ENCODE results near the gene ANKRD35.

Gene ANKRD35

GRCh38 chr1:145843031-145843430 lies 42.6 kb downstream of the ANKRD35 start:
- TF ChIP-seq, protein P1, sequence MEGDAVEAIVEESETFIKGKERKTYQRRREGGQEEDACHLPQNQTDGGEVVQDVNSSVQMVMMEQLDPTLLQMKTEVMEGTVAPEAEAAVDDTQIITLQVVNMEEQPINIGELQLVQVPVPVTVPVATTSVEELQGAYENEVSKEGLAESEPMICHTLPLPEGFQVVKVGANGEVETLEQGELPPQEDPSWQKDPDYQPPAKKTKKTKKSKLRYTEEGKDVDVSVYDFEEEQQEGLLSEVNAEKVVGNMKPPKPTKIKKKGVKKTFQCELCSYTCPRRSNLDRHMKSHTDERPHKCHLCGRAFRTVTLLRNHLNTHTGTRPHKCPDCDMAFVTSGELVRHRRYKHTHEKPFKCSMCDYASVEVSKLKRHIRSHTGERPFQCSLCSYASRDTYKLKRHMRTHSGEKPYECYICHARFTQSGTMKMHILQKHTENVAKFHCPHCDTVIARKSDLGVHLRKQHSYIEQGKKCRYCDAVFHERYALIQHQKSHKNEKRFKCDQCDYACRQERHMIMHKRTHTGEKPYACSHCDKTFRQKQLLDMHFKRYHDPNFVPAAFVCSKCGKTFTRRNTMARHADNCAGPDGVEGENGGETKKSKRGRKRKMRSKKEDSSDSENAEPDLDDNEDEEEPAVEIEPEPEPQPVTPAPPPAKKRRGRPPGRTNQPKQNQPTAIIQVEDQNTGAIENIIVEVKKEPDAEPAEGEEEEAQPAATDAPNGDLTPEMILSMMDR (IDR thresholded peaks at IDR 0.05): no peak

- TF ChIP-seq, protein P1 (IDR thresholded peaks at IDR 0.05): no peak
These were observed 48.0 kb downstream of the ANKRD35 start for GRCh38 chr1:145837656-145838055.

DNA sequence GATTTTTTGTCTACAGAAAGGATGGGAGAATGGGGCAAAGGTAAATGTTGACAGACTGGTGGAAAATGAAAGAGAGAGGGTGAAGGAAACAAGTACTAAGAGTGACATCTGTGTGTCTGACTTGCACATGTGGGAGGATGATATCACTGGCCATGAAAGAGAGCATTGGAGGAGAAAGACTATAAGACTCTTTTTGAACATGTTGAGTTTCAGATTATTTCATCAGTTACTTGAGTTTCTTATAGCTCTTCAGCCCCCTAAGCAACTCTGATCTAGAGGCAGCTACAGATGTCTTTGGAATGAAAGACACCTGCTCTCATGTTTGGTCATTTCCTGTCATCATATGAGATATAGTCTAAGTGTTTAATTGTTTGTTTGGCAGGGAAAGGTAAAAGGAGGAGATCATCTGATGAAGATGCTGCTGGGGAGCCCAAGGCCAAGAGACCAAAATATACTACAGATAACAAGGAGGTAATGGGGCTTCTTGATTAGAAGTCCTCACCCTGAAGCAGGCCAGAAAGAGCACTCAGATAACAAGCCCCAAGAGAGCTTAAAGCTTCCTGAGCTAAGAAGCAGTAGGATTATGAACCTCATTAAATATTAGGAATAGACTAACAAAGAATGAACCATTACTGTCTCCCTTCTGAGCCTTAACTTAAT lies 57.2 kb downstream of the ANKRD35 start:
- TF ChIP-seq, protein P1 (IDR thresholded peaks at IDR 0.05): no peak

- TF ChIP-seq, protein P1 (IDR thresholded peaks at IDR 0.05): no peak
These were observed 57.7 kb downstream of the ANKRD35 start for GRCh38 chr1:145827966-145828365.

DNA sequence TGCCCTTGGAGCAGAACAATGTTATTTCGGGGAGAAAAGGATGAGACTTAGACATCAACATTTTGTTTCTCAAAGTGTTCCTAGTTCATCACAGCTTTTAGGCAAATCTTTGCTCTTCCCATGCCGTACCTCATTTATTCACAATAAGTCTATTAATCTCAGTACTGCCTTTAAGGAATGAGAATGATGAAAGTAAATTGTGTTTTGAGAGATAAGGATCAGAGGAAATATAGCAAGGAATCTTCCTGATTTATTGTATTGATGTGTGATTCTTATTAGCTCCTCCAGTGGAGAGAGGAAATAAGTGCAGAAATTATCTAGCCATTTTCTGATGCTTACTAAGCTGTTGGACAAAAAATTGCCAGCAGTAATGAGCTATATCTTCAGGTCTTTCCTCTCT lies 59.6 kb downstream of the ANKRD35 start:
- TF ChIP-seq, protein P1 (IDR thresholded peaks at IDR 0.05): no peak; the same call in 1 of the 2 replicates

DNA sequence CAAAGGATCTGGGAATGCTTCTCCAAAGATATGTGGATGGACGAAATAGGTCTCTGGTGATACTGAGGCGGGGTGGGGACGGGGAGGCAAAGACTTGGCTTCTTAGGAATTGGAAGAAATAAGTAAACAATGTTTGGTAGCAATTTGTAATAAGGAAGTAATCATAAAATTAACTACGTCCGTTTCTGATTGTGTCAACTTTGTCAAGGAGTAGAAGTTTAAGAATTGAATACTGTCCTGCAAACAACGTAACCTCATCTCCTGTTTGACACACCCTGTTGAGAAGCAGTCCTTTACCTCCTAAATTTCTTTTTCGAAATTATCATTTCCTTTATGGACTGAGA lies 61.2 kb downstream of the ANKRD35 start:
- TF ChIP-seq, protein P1 (IDR thresholded peaks at IDR 0.05): no peak

- TF ChIP-seq, protein P1 (IDR thresholded peaks at IDR 0.05): no peak
These were observed 61.8 kb downstream of the ANKRD35 start, which contains the start of the genes POLR3C and RNF115 for GRCh38 chr1:145823565-145824498. POLR3C (plus strand) TSS chr1:145824200; CDS start chr1:145825777, 1,577 bp downstream. RNF115 (minus strand) TSS chr1:145824095; CDS start chr1:145823873, 222 bp downstream.
